Ishikawa (cell line): ENCODE results near the gene C3orf52.

Experiments used
- CEBPB ChIP-seq: IDR thresholded peaks from 2 replicates; pipeline ENCODE4 v1.6.1; 2012
- CREB1 ChIP-seq: IDR thresholded peaks from 2 replicates; pipeline ENCODE4 v1.6.1; 2012; ENCODE audit warnings: low read depth
- EGR1 ChIP-seq: IDR thresholded peaks from 2 replicates; pipeline ENCODE4 v1.6.1; 2012
- EP300 ChIP-seq: IDR thresholded peaks from 2 replicates; pipeline ENCODE4 v1.6.1; 2012; ENCODE audit warnings: borderline replicate concordance
- FOXM1 ChIP-seq: IDR thresholded peaks from 2 replicates; pipeline ENCODE4 v1.6.1; 2012; ENCODE audit warnings: low read depth, borderline replicate concordance
- NFIC ChIP-seq: IDR thresholded peaks from 2 replicates; pipeline ENCODE4 v1.6.1; 2012
- RAD21 ChIP-seq: IDR thresholded peaks from 2 replicates; pipeline ENCODE4 v1.6.1; 2012; ENCODE audit warnings: low read depth
- TAF1 ChIP-seq: IDR thresholded peaks from 2 replicates; pipeline ENCODE4 v1.6.1; 2012; ENCODE audit warnings: low read depth, mild to moderate bottlenecking
- TCF12 ChIP-seq: IDR thresholded peaks from 2 replicates; pipeline ENCODE4 v1.6.1; 2012; ENCODE audit warnings: low read depth
- TEAD4 ChIP-seq: IDR thresholded peaks from 2 replicates; pipeline ENCODE4 v1.6.1; 2012
- YY1 ChIP-seq: IDR thresholded peaks from 2 replicates; pipeline ENCODE4 v1.6.1; 2012; ENCODE audit warnings: low read depth
- ZBTB7A ChIP-seq: IDR thresholded peaks from 2 replicates; pipeline ENCODE4 v1.6.1; 2012; ENCODE audit warnings: low read depth
- TF ChIP-seq, protein P1 (sequence below): IDR thresholded peaks from 2 replicates; pipeline ENCODE4 v1.6.1; 2012; ENCODE audit warnings: low read depth, mild to moderate bottlenecking
- TF ChIP-seq, protein P2 (sequence below): IDR thresholded peaks from 2 replicates; pipeline ENCODE4 v1.6.1; 2012
- TF ChIP-seq, protein P3 (sequence below): IDR thresholded peaks from 2 replicates; pipeline ENCODE4 v1.6.1; 2012

C3orf52 gene

DNA sequence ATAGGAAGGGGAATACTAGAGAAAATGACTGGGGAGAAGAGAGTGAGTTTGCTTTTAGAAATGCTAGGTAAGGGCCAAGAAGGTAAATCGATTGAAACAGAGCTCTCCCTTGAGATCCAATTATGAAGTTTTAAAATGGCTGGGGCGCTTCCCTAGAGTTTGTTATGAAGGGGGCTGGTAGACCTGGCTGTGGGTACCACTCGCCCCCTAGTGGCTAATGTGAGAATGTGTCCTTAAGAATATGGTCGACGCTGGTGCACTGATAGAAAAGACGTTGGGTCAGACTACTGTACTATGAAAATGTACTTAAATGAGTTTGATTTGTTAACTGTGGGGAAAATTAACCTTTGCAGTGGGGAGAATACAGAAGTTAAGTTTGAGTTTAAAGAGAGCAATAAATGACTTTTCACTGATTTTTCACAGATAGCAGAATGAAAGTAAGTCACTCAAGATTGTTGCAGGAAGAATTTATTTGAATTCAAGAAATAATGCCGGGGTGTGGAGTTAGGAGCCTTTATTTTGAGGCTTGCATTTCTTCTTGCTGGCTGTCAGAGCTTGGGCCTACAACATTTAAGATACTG lies 42.5 kb upstream of the C3orf52 start:
- TF ChIP-seq ZBTB7A: no peak
- TF ChIP-seq YY1: peak; percentile 65; the same call in 1 of the 2 replicates
- TF ChIP-seq RAD21: peak; percentile 91

DNA sequence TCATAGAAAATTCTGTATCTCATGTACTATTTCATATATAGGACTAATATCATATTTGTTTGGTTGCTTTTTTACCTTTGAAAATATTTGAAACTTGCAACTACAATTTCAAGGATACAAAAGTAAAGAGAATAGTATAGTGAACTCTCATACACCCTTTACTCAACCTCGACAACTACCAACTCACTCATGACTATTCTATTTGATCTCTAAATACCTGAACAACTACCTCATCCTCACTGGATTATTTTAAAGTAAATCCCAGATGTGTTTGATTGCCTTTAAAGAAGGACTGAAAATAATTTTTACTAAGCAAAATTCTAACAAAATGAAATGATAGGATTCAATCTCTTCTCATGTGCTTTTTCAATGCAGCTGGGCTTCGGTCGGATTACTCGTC lies 39.6 kb upstream of the C3orf52 start:
- no peak for TF ChIP-seq NFIC
- TF ChIP-seq, protein P1, sequence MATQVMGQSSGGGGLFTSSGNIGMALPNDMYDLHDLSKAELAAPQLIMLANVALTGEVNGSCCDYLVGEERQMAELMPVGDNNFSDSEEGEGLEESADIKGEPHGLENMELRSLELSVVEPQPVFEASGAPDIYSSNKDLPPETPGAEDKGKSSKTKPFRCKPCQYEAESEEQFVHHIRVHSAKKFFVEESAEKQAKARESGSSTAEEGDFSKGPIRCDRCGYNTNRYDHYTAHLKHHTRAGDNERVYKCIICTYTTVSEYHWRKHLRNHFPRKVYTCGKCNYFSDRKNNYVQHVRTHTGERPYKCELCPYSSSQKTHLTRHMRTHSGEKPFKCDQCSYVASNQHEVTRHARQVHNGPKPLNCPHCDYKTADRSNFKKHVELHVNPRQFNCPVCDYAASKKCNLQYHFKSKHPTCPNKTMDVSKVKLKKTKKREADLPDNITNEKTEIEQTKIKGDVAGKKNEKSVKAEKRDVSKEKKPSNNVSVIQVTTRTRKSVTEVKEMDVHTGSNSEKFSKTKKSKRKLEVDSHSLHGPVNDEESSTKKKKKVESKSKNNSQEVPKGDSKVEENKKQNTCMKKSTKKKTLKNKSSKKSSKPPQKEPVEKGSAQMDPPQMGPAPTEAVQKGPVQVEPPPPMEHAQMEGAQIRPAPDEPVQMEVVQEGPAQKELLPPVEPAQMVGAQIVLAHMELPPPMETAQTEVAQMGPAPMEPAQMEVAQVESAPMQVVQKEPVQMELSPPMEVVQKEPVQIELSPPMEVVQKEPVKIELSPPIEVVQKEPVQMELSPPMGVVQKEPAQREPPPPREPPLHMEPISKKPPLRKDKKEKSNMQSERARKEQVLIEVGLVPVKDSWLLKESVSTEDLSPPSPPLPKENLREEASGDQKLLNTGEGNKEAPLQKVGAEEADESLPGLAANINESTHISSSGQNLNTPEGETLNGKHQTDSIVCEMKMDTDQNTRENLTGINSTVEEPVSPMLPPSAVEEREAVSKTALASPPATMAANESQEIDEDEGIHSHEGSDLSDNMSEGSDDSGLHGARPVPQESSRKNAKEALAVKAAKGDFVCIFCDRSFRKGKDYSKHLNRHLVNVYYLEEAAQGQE: no peak
- no peak for TF ChIP-seq EP300
- TF ChIP-seq TAF1: no peak
- no peak for TF ChIP-seq YY1
- TF ChIP-seq CEBPB: no peak
- TF ChIP-seq, protein P2, sequence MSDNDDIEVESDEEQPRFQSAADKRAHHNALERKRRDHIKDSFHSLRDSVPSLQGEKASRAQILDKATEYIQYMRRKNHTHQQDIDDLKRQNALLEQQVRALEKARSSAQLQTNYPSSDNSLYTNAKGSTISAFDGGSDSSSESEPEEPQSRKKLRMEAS: no peak
- TF ChIP-seq RAD21: no peak
- TF ChIP-seq ZBTB7A: no peak
- no peak for TF ChIP-seq CREB1
- no peak for TF ChIP-seq TEAD4
- TF ChIP-seq TCF12: no peak
- TF ChIP-seq FOXM1: no peak
- TF ChIP-seq, protein P3, sequence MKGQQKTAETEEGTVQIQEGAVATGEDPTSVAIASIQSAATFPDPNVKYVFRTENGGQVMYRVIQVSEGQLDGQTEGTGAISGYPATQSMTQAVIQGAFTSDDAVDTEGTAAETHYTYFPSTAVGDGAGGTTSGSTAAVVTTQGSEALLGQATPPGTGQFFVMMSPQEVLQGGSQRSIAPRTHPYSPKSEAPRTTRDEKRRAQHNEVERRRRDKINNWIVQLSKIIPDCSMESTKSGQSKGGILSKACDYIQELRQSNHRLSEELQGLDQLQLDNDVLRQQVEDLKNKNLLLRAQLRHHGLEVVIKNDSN: no peak

DNA sequence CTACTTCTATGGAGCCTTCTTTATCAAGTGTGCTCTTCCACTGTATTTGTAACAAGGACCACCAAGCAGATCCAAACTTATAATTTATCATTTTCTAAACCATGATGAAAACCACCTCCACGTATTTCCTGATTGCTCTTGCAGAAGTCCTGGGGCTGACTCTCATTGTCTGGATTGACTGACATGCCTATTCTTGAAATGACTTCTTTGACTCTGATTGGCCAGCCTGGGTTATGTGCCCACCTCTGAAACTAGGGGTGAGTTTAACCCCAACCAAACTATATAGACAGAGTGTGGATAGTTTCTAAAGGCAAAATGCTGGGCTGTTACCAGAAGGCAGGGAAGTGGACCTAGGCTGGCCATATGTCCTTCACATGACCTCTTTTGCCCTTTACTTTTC lies 38.9 kb upstream of the C3orf52 start:
- TF ChIP-seq ZBTB7A (no peak), RAD21 (no peak), CREB1 (no peak)

DNA sequence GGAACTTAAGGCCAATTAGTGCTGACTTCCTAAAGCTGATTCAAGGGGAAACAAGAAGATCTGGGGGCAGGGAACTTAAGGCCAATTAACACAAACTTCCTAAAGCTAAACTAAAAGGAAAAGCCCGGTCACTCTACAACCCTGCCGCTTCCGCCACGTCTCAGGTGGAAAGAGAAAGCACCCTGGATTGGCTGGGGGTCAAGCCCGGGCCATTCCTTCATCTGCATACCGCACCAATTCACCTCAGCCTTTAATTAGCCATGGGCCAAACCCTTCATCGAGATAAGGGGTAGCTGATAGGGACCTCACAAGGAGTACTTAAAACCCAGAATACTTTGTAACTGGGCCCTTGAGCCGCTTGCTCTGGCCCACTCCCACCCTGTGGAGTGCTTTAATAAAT lies 37.3 kb upstream of the C3orf52 start:
- TF ChIP-seq TCF12 (no peak), EGR1 (no peak)
- TF ChIP-seq, protein P2: no peak

DNA sequence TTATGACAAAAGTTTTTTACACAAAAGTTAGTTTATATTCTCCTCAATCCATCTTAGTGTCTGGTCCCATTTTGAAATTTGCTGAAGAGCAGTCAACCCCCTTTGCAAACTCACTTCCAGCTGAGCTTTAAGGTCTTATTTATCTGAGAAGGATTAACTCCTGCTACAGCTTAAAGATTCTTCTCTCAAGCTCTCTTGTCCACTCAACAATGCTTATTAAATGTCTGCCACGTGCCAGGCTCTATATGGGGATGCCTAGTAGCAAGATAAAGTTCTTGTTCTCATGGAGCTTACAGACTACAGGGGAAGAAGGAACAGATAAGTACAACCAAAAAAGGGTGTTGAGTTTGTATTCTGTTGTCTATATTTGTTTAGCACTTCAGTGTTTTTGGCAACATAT lies 33.0 kb upstream of the C3orf52 start:
- TF ChIP-seq ZBTB7A: no peak
- TF ChIP-seq RAD21: no peak
- TF ChIP-seq, protein P3: no peak
- TF ChIP-seq, protein P1: no peak
- no peak for TF ChIP-seq TAF1

DNA sequence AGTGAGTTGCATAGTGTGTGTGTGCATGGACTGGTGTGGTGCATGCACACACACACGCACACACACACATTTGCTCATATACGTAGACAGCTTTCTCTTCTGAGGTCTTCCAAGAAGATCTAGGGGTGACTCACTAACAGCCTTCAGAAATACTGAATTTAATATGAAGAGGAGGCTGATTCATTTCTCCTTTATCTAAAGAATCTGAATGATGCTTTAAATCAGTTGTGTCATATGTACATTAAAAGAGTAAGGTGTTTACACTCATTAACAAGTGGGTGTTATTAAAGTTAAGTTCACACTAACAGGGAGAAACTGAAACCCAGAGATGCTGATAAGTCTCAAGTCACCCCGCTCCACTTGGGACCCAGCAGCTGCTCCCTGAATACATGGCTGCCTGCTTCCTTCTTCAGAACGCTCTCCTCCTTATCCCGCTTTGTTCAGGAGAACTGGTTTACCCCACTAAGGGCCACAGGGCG lies 29.7 kb upstream of the C3orf52 start:
- TF ChIP-seq, protein P1: no peak
- no peak for TF ChIP-seq RAD21
